ENCODE data around the gene VWA5B1. TPM values are rescaled to one million over a fixed set of nuclear protein-coding genes. Genes with fewer than 3 reads are reported as not detected.

VWA5B1 gene
- total RNA-seq, 4 donors from 2014 or later, result 0.69 TPM; not detected in 3

DNA sequence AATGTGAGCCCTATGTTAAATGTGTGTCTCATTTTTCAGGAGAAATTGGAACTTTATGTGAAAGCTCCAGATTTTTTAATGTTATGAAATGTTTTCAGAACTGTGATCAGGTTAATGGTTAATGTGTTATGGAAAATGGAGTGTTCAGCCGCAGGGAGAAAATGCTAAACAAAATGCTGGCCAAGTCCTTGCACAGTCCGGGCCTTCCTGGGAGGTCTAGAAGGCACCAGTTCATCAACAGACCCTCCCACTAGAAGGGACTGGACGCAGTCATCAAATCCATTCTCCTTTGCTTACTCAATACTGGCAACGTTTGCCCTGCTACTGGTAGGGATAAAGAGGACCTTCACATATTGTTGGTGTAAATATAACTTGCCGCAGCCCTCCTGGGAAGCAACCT lies 43.4 kb downstream of the VWA5B1 start:
- Histone ChIP-seq H3K4me1 (no peaks in the 10 kb centered on the region), H3K36me3 (no peaks in the 10 kb centered on the region), H3K27ac (no peak overlapping the region), H3K4me3 (no peak overlapping the region), H3K27me3 (no peaks in the 10 kb centered on the region), H3K9me3 (no peaks in the 10 kb centered on the region)
- no peak for DNase-seq
- TF ChIP-seq, protein P1, sequence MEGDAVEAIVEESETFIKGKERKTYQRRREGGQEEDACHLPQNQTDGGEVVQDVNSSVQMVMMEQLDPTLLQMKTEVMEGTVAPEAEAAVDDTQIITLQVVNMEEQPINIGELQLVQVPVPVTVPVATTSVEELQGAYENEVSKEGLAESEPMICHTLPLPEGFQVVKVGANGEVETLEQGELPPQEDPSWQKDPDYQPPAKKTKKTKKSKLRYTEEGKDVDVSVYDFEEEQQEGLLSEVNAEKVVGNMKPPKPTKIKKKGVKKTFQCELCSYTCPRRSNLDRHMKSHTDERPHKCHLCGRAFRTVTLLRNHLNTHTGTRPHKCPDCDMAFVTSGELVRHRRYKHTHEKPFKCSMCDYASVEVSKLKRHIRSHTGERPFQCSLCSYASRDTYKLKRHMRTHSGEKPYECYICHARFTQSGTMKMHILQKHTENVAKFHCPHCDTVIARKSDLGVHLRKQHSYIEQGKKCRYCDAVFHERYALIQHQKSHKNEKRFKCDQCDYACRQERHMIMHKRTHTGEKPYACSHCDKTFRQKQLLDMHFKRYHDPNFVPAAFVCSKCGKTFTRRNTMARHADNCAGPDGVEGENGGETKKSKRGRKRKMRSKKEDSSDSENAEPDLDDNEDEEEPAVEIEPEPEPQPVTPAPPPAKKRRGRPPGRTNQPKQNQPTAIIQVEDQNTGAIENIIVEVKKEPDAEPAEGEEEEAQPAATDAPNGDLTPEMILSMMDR (IDR thresholded peaks at IDR 0.05), result no peak
- no peak for TF ChIP-seq POLR2A (IDR thresholded peaks at IDR 0.05)
- intact Hi-C loops (cut with DNase I; ENCODE audit: low total_unique reads), result no loop called here

DNA sequence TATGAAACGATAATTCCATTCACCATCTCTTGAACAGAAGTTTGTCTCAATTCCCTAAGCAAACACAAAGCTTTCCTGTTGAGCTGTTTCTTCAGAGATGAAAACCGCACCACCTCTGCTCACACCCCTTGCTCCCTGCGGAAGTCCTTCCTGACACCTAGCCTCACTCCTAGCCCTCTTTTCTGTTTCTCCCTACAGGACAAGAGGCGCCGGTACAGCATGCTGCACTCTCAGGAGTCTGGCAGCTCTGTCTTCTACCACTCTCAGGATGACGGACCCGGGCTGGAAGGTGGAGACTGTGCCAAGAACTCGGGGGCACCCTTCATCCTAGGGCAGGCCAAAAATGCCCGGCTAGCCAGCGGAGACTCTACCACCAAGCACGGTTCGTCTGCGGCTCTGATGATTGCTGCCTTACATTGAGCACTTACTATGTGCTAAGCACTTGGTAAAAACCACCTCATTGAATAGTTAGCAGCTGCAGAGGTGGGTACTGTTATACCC lies 45.5 kb downstream of the VWA5B1 start:
- Histone ChIP-seq H3K4me3 (no peak overlapping the region), H3K9me3 (no peaks in the 10 kb centered on the region), H3K36me3 (no peaks in the 10 kb centered on the region), H3K27me3 (no peaks in the 10 kb centered on the region), H3K4me1 (no peaks in the 10 kb centered on the region), H3K27ac (no peak overlapping the region)
- intact Hi-C loops (cut with DNase I; ENCODE audit: low total_unique reads), result no loop called here
- TF ChIP-seq, protein P1 (IDR thresholded peaks at IDR 0.05), result no peak
- no peak for TF ChIP-seq POLR2A (IDR thresholded peaks at IDR 0.05)
- no peak for DNase-seq

DNA sequence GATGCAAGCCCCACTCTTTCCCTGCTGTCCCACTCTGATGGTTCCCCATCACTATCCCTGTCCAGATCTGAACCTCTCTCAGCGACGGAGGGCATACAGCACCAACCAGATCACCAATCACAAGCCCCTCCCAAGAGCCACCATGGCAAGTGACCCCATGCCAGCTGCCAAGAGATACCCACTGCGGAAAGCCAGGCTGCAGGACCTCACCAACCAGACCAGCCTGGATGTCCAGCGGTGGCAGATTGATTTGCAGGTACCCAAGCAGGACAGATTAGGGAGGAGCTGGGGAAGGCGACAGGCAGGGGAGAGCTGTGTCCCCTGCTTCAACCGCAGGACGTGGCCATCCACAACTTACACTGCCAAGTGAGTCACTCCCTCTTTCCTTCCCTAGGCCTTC lies 46.9 kb downstream of the VWA5B1 start:
- intact Hi-C loops (cut with DNase I; ENCODE audit: low total_unique reads), result no loop called here
- Histone ChIP-seq H3K27ac (no peak overlapping the region), H3K27me3 (no peaks in the 10 kb centered on the region), H3K4me1 (no peaks in the 10 kb centered on the region), H3K36me3 (no peaks in the 10 kb centered on the region), H3K4me3 (no peak overlapping the region), H3K9me3 (no peaks in the 10 kb centered on the region)
- DNase-seq, result no peak
- no peak for TF ChIP-seq POLR2A (IDR thresholded peaks at IDR 0.05)

DNA sequence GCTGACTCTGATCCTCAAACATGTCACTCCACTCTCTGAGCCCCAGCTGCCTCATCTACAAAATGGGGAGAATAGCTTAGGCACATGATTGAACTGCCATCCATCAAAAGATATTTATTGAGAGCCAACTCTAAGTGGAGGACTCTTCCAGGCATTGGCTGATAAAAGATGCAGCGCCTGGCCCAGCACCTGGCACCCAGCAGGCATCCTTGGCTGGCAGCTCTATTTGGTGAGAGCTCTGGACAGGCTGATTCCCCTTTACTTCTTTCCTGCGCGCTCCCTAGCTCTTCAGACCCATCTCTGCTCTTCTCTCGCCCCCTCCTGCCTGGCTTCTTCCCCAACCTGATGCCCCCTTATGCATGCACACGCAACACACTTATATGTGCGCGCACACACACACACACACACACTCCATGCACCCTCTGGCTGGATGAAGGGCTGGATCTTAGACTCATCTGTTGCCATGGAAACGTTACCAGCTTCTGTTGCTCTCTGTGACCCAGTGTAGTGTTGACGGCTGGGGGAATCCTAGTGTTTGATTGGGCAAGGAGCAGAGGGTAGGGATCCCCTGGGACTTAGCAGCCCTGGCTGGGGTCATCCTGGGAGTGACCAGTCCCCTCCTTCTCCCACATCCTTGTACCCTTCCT lies 49.3 kb downstream of the VWA5B1 start:
- Histone ChIP-seq H3K4me3 (no peak overlapping the region), H3K9me3 (no peaks in the 10 kb centered on the region), H3K27me3 (peaks cover 0 to 1% of the 10 kb centered on the region in 2 donors), H3K36me3 (no peaks in the 10 kb centered on the region), H3K4me1 (no peaks in the 10 kb centered on the region), H3K27ac (no peak overlapping the region)
- intact Hi-C loops (cut with DNase I; ENCODE audit: low total_unique reads), result no loop called here
- no peak for TF ChIP-seq POLR2A (IDR thresholded peaks at IDR 0.05)
- TF ChIP-seq, protein P1 (IDR thresholded peaks at IDR 0.05), result no peak
- no peak for DNase-seq

DNA sequence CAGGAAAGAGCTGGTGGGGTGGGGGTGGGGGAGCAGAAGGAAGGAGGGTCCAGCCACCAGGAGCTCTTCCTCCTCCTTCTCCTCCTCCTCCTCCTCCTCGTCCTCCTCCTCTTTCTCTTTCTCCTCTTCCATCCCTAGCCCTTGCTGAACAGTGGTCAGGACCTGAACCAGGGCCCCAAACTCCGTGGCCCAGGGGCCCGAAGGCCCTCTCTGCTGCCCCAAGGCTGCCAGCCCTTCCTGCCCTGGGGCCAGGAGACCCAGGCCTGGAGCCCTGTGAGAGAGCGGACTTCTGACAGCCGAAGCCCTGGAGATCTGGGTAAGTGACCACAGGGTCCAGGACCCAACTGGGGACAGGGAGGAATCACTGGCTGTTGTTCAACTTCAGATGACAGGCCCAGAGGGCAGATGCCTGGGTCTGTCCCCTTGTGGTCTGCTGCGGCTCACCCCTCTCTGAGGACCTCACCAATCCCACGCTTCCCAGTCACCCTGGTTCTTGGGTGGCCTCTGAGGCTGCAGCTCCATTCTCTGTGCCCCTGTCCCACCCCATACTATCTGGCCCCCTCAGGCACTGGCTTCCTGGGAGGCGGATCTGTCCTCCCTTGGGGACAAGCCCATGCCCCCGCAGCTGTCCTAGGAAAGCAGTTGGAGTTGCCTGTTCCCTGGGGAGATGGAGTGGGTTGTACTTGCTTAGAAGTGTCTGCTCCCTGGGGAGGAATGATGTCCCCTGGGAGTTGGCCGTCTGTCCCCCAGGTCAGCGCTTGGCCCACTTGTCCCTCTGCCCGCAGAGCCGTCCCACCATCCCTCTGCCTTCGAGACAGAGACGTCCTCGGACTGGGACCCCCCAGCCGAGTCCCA lies 51.8 kb downstream of the VWA5B1 start:
- Histone ChIP-seq H3K27ac (no peak overlapping the region), H3K36me3 (no peaks in the 10 kb centered on the region), H3K27me3 (peaks cover 0 to 7% of the 10 kb centered on the region in 2 donors), H3K4me1 (no peaks in the 10 kb centered on the region), H3K9me3 (no peaks in the 10 kb centered on the region), H3K4me3 (peak overlapping the region in 1 of 2 donors; percentile 23)
- DNase-seq, result no peak
- intact Hi-C loops (cut with DNase I; ENCODE audit: low total_unique reads), result no loop called here
- TF ChIP-seq POLR2A (IDR thresholded peaks at IDR 0.05), result no peak
- TF ChIP-seq, protein P1 (IDR thresholded peaks at IDR 0.05), result no peak

Data from uterus (tissue), 4 donors.